Stimulated activated effector memory CD8-positive, alpha-beta T cell treated with anti-CD3 and anti-CD28 coated beads, Interleukin-12 subunit alpha, Interleukin-12 subunit beta, amount 100 ng/mL, for 72 hours (primary cell): ENCODE measurements around the gene NT5DC1.

ENCODE experiments used
- ATAC-seq: fragments of 150-1000 bp; cut with Tn5 transposase; 2 replicates; pipeline ENCODE4 v1.10.0; 2021
- DNase-seq, 2 donors: peaks; one replicate each; pipeline ENCODE4 v3.0.0; 2021 to 2022; ENCODE audit warnings: low spot score in 2 of 2
- H3K27ac Mint-ChIP-seq: one replicate; pipeline ENCODE4 v1.8.0; 2022; ENCODE audit warnings: mild to moderate bottlenecking, mixed read lengths
- H3K36me3 Mint-ChIP-seq: one replicate; pipeline ENCODE4 v1.8.0; 2022; ENCODE audit warnings: mild to moderate bottlenecking, mixed read lengths
- H3K4me1 Mint-ChIP-seq: one replicate; pipeline ENCODE4 v1.8.0; 2022; ENCODE audit warnings: mixed read lengths
- H3K4me3 Mint-ChIP-seq: one replicate; pipeline ENCODE4 v1.8.0; 2022; ENCODE audit warnings: mild to moderate bottlenecking, mixed read lengths
- H3K9me3 Mint-ChIP-seq: one replicate; pipeline ENCODE4 v1.8.0; 2022; ENCODE audit warnings: mixed read lengths

Gene NT5DC1

GRCh38 chr6:116253188-116253504 is 152.5 kb downstream of the NT5DC1 start:
- peaks cover 7% of the 10 kb centered on the region for H3K4me1 Mint-ChIP-seq
- no peaks in the 10 kb centered on the region for H3K9me3 Mint-ChIP-seq
- no peak overlapping the region for H3K27ac Mint-ChIP-seq
- ATAC-seq = no peak
- peaks cover 14% of the 10 kb centered on the region for H3K36me3 Mint-ChIP-seq
- no peak overlapping the region for H3K4me3 Mint-ChIP-seq
- no peak for DNase-seq

- no peak within 1 kb of the TSS for H3K27ac Mint-ChIP-seq
- no peaks in the 10 kb centered on the region for H3K9me3 Mint-ChIP-seq
- H3K4me1 Mint-ChIP-seq = peaks cover 1% of the 10 kb centered on the region
- DNase-seq (peak; percentile 70 to 89), ATAC-seq (peak; percentile 99)
- H3K4me3 Mint-ChIP-seq = no peak within 1 kb of the TSS
- H3K36me3 Mint-ChIP-seq = peaks cover 14% of the 10 kb centered on the region
Observed at GRCh38 chr6:116253505-116254296, 153.0 kb downstream of the NT5DC1 start, which contains the start of gene TSPYL4. Gene TSPYL4, minus strand, starts transcription at chr6:116254075. Its CDS starts 67 bp downstream, at chr6:116254008.

- peak; percentile 22 for ATAC-seq
Observed at GRCh38 chr6:116254297-116255056, 153.8 kb downstream of the NT5DC1 start.

GRCh38 chr6:116255246-116255800 is 154.7 kb downstream of the NT5DC1 start:
- H3K4me1 Mint-ChIP-seq = peaks cover 2% of the 10 kb centered on the region
- DNase-seq (no peak), ATAC-seq (no peak)
- H3K36me3 Mint-ChIP-seq = peaks cover 7% of the 10 kb centered on the region
- no peak overlapping the region for H3K27ac Mint-ChIP-seq
- no peaks in the 10 kb centered on the region for H3K9me3 Mint-ChIP-seq
- H3K4me3 Mint-ChIP-seq = no peak overlapping the region

More at GRCh38 chr6:116254297-116255056, 153.8 kb downstream of the NT5DC1 start:
- no peak overlapping the region for H3K27ac Mint-ChIP-seq
- DNase-seq = no peak
- no peaks in the 10 kb centered on the region for H3K4me1 Mint-ChIP-seq
- no peaks in the 10 kb centered on the region for H3K9me3 Mint-ChIP-seq
- H3K36me3 Mint-ChIP-seq = peaks cover 14% of the 10 kb centered on the region
- H3K4me3 Mint-ChIP-seq = no peak overlapping the region

GRCh38 chr6:116256694-116257093 is 156.0 kb downstream of the NT5DC1 start:
- DNase-seq (no peak), ATAC-seq (no peak)
- Mint-ChIP-seq H3K4me1 (peaks cover 12% of the 10 kb centered on the region), H3K4me3 (no peak overlapping the region), H3K27ac (no peak overlapping the region), H3K36me3 (no peaks in the 10 kb centered on the region), H3K9me3 (no peaks in the 10 kb centered on the region)

GRCh38 chr6:116258520-116258919 is 157.9 kb downstream of the NT5DC1 start:
- peaks cover 21% of the 10 kb centered on the region for H3K4me1 Mint-ChIP-seq
- H3K27ac Mint-ChIP-seq = no peak overlapping the region
- ATAC-seq (no peak), DNase-seq (no peak)
- H3K4me3 Mint-ChIP-seq = no peak overlapping the region
- peaks cover 6% of the 10 kb centered on the region for H3K9me3 Mint-ChIP-seq
- no peaks in the 10 kb centered on the region for H3K36me3 Mint-ChIP-seq

- H3K4me3 Mint-ChIP-seq = no peak overlapping the region
- no peaks in the 10 kb centered on the region for H3K36me3 Mint-ChIP-seq
- no peak overlapping the region for H3K27ac Mint-ChIP-seq
- H3K4me1 Mint-ChIP-seq = peaks cover 37% of the 10 kb centered on the region
- peaks cover 11% of the 10 kb centered on the region for H3K9me3 Mint-ChIP-seq
- DNase-seq (no peak), ATAC-seq (no peak)
Observed at GRCh38 chr6:116263353-116263752, 162.7 kb downstream of the NT5DC1 start.

GRCh38 chr6:116265041-116265829 is 164.6 kb downstream of the NT5DC1 start:
- Mint-ChIP-seq H3K4me1 (peaks cover 43% of the 10 kb centered on the region), H3K4me3 (no peak overlapping the region), H3K9me3 (peaks cover 11% of the 10 kb centered on the region), H3K27ac (no peak overlapping the region), H3K36me3 (no peaks in the 10 kb centered on the region)
- DNase-seq (no peak), ATAC-seq (peak; percentile 93)

GRCh38 chr6:116266803-116267202 is 166.2 kb downstream of the NT5DC1 start:
- ATAC-seq = peak; percentile 73
- Mint-ChIP-seq H3K4me3 (no peak overlapping the region), H3K9me3 (peaks cover 11% of the 10 kb centered on the region), H3K36me3 (peaks cover 7% of the 10 kb centered on the region), H3K4me1 (peaks cover 30% of the 10 kb centered on the region), H3K27ac (peak overlapping the region; percentile 18)
- DNase-seq = no peak

GRCh38 chr6:116267836-116268588 is 167.4 kb downstream of the NT5DC1 start:
- peaks cover 19% of the 10 kb centered on the region for H3K36me3 Mint-ChIP-seq
- DNase-seq = no peak
- peak; percentile 43 for ATAC-seq
- H3K4me1 Mint-ChIP-seq = peaks cover 23% of the 10 kb centered on the region
- no peak overlapping the region for H3K4me3 Mint-ChIP-seq
- H3K9me3 Mint-ChIP-seq = peaks cover 8% of the 10 kb centered on the region
- peak overlapping the region; percentile 51 for H3K27ac Mint-ChIP-seq

- ATAC-seq (peak; percentile 60), DNase-seq (no peak)
- H3K9me3 Mint-ChIP-seq = peaks cover 5% of the 10 kb centered on the region
- H3K36me3 Mint-ChIP-seq = peaks cover 26% of the 10 kb centered on the region
- peaks cover 23% of the 10 kb centered on the region for H3K4me1 Mint-ChIP-seq
- H3K4me3 Mint-ChIP-seq = no peak overlapping the region
- peak overlapping the region; percentile 51 for H3K27ac Mint-ChIP-seq
Observed at GRCh38 chr6:116268589-116269293, 168.1 kb downstream of the NT5DC1 start.

GRCh38 chr6:116271149-116271708 is 170.6 kb downstream of the NT5DC1 start:
- H3K4me1 Mint-ChIP-seq = peaks cover 21% of the 10 kb centered on the region
- peak overlapping the region; percentile 44 for H3K27ac Mint-ChIP-seq
- no peak overlapping the region for H3K4me3 Mint-ChIP-seq
- peaks cover 51% of the 10 kb centered on the region for H3K36me3 Mint-ChIP-seq
- no peaks in the 10 kb centered on the region for H3K9me3 Mint-ChIP-seq
- ATAC-seq (no peak), DNase-seq (no peak)

- H3K36me3 Mint-ChIP-seq = peaks cover 79% of the 10 kb centered on the region
- H3K4me1 Mint-ChIP-seq = peaks cover 47% of the 10 kb centered on the region
- DNase-seq = no peak
Observed at GRCh38 chr6:116277124-116277523, 176.5 kb downstream of the NT5DC1 start.

GRCh38 chr6:116278481-116278829 is 177.8 kb downstream of the NT5DC1 start:
- H3K36me3 Mint-ChIP-seq = peaks cover 66% of the 10 kb centered on the region
- peaks cover 47% of the 10 kb centered on the region for H3K4me1 Mint-ChIP-seq
- ATAC-seq (no peak), DNase-seq (no peak)
- peak overlapping the region; percentile 99 for H3K27ac Mint-ChIP-seq
- peak overlapping the region; percentile 94 for H3K4me3 Mint-ChIP-seq
- H3K9me3 Mint-ChIP-seq = no peaks in the 10 kb centered on the region

More at GRCh38 chr6:116277124-116277523, 176.5 kb downstream of the NT5DC1 start:
- Mint-ChIP-seq H3K9me3 (no peaks in the 10 kb centered on the region), H3K4me3 (peak overlapping the region; percentile 94), H3K27ac (peak overlapping the region; percentile 99)
- ATAC-seq = no peak
